ENCODE results near the gene KATNB1. TPM values are rescaled to one million over a fixed set of nuclear protein-coding genes. Genes with fewer than 3 reads are reported as not detected.

KATNB1 gene
- total and polyA plus RNA-seq, 8 donors = 11.7 to 20.1 (median 14.6) TPM

DNA sequence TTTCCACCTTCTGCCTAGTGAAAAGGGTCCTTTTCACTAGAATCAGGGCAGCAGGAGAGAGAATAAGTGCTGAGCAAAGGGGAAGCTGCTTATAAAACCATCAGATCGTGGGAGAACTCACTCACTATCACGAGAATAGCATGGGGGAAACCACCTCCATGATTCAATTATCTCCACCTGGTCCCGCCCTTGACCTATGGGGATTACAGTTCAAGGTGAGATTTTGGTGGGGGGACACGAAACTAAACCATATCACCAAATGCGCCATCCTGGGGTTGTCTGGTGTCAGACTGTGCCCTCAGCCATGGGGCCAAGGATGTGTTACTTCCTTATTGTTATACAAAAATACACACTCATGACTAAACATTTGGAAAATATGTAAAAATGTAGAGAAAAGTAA is 10.4 kb upstream of the KATNB1 start:
- Histone ChIP-seq H3K27me3 (no peaks in the 10 kb centered on the region), H3K27ac (no peak overlapping the region), H3K36me3 (no peaks in the 10 kb centered on the region), H3K9me3 (no peaks in the 10 kb centered on the region), H3K4me3 (no peak overlapping the region), H3K4me1 (no peaks in the 10 kb centered on the region)
- intact Hi-C loops (cut with DNase I) = loop anchor here in 1 of 2 donors (10.0 kb wide), 1 partner anchor 150 kb away; no protein-coding TSS in a partner anchor
- ATAC-seq (no peak), DNase-seq (no peak)
- TF ChIP-seq, protein P1, sequence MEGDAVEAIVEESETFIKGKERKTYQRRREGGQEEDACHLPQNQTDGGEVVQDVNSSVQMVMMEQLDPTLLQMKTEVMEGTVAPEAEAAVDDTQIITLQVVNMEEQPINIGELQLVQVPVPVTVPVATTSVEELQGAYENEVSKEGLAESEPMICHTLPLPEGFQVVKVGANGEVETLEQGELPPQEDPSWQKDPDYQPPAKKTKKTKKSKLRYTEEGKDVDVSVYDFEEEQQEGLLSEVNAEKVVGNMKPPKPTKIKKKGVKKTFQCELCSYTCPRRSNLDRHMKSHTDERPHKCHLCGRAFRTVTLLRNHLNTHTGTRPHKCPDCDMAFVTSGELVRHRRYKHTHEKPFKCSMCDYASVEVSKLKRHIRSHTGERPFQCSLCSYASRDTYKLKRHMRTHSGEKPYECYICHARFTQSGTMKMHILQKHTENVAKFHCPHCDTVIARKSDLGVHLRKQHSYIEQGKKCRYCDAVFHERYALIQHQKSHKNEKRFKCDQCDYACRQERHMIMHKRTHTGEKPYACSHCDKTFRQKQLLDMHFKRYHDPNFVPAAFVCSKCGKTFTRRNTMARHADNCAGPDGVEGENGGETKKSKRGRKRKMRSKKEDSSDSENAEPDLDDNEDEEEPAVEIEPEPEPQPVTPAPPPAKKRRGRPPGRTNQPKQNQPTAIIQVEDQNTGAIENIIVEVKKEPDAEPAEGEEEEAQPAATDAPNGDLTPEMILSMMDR (IDR thresholded peaks at IDR 0.05) = no peak

DNA sequence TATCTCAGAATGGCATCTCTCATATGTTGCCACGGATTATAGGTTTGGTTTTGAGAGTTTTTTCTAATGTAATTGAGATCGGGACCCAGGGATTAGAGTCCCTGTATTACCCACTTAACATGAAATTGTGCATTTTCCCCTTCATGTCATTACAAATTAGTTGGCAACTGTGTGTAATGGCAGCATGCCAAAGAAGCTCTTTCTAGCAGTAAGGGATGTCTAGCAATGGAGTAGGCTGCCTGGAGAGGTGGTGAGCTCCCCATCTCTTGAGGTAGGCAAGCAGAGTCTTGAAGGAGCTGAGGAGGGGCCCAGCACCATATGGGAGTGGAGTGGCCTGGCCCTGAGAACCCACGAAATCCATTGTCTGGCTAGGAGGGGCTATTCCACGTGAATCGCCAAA is 10.0 kb upstream of the KATNB1 start:
- no peaks in the 10 kb centered on the region for H3K36me3 ChIP-seq
- no peak for DNase-seq
- no peak overlapping the region for H3K4me3 ChIP-seq
- no peaks in the 10 kb centered on the region for H3K9me3 ChIP-seq
- TF ChIP-seq, protein P1 (IDR thresholded peaks at IDR 0.05) = no peak
- H3K4me1 ChIP-seq = no peaks in the 10 kb centered on the region
- no peak overlapping the region for H3K27ac ChIP-seq
- intact Hi-C loops (cut with DNase I) = loop anchor here in 1 of 2 donors (10.0 kb wide), 1 partner anchor 151 kb away; no protein-coding TSS in a partner anchor
- no peaks in the 10 kb centered on the region for H3K27me3 ChIP-seq
- ATAC-seq = no peak

DNA sequence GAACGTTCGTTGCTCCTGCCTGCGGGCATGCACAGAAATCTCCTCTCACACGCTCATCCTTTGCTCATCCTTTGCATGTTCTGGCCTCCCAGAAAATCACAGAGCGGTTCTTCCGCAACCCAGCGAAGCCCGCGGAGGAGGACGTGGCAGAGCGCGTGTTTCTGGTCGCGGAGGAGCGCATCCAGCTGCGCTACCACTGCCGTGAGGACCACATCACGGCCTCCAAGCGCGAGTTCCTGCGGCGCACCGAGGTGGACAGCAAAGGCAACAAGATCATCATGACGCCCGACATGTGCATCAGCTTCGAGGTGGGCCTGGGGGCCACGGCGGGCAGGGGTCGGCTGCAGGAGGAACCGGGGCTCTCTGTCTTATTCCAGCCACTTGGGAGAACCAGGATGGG is 9.6 kb upstream of the KATNB1 start:
- Histone ChIP-seq H3K27me3 (no peaks in the 10 kb centered on the region), H3K4me3 (no peak overlapping the region), H3K4me1 (no peaks in the 10 kb centered on the region), H3K27ac (no peak overlapping the region), H3K36me3 (no peaks in the 10 kb centered on the region), H3K9me3 (no peaks in the 10 kb centered on the region)
- ATAC-seq (no peak), DNase-seq (peak in 1 of 4 donors; percentile 70)
- intact Hi-C loops (cut with DNase I) = loop anchor here in 1 of 2 donors (10.0 kb wide), 1 partner anchor 151 kb away; no protein-coding TSS in a partner anchor
- TF ChIP-seq, protein P1 (IDR thresholded peaks at IDR 0.05) = no peak

DNA sequence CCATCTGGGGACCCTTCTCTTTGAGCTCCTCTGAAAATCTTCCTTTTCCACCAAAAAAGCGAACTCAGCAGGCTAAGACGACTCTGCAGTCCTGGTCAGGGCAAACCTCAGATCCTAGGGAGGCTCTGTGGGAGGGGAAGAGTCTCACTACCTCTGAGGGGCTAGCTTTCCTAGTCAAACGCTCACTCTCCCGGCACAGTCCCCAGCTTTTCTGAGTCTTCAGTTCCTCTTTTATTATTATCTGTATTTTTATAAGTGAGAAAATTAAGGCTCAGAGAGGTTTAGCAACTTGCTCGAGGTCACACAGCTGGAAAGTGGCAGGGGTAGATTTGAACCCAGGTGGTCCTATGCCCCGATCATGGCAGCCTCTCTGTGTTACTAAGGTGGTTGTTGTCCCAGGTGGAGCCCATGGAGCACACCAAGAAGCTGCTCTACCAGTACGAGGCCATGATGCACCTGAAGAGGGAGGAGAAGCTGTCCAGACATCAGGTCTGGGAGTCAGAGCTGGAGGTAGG is 9.1 kb upstream of the KATNB1 start:
- H3K4me1 ChIP-seq = no peaks in the 10 kb centered on the region
- ATAC-seq = no peak
- no peaks in the 10 kb centered on the region for H3K27me3 ChIP-seq
- no peak overlapping the region for H3K27ac ChIP-seq
- no peaks in the 10 kb centered on the region for H3K36me3 ChIP-seq
- no peak overlapping the region for H3K4me3 ChIP-seq
- H3K9me3 ChIP-seq = no peaks in the 10 kb centered on the region
- TF ChIP-seq, protein P1 (IDR thresholded peaks at IDR 0.05) = no peak
- no peak for DNase-seq
- intact Hi-C loops (cut with DNase I) = loop anchor here in 1 of 2 donors (10.0 kb wide), 1 partner anchor 152 kb away; no protein-coding TSS in a partner anchor

DNA sequence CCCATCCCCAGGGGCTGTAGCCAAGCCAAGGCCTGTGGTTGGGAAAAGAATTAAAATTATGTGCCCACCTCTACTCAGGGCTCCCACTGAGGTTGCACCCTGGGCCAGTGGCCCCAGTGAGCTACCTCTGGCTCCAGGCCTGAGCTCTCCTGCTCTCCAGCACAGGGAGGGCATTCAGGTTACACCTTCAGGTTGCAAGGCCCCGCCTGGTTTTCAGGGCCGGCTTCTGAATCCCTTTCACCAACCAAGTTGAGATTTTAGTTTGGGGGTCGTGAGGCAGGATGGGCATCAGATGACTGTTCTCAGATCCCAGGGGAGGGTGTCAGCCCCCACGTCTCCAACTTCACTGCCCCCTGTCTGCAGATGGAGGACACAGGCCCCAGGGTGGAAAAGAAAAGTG is 8.0 kb upstream of the KATNB1 start:
- TF ChIP-seq, protein P1 (IDR thresholded peaks at IDR 0.05) = no peak
- DNase-seq = peak in 1 of 4 donors; percentile 34
- ATAC-seq = no peak
- no peak overlapping the region for H3K4me3 ChIP-seq
- H3K9me3 ChIP-seq = no peaks in the 10 kb centered on the region
- intact Hi-C loops (cut with DNase I) = loop anchor here in 1 of 2 donors (10.0 kb wide), 1 partner anchor 153 kb away; no protein-coding TSS in a partner anchor
- H3K4me1 ChIP-seq = no peaks in the 10 kb centered on the region
- H3K27ac ChIP-seq = no peak overlapping the region
- H3K27me3 ChIP-seq = no peaks in the 10 kb centered on the region
- no peaks in the 10 kb centered on the region for H3K36me3 ChIP-seq
